Activated T-cell treated with anti-CD3 and anti-CD28 coated beads, Interleukin-2, amount 50 U/mL, for 72 hours (primary cell): ENCODE measurements around the gene LAPTM5. TPM values are rescaled to one million over a fixed set of nuclear protein-coding genes. Genes with fewer than 3 reads are reported as not detected.

ENCODE experiments used
- ATAC-seq, 2 donors: fragments of 150-1000 bp; cut with Tn5 transposase; replicated peaks in 1 of 2; 2 replicates each; pipeline ENCODE4 v1.10.0; 2021; ENCODE audit warnings: moderate library complexity in 2 of 2, mild to moderate bottlenecking in 1 of 2
- DNase-seq, 2 donors: peaks; one replicate each; pipeline ENCODE4 v3.0.0; 2021 to 2022; ENCODE audit warnings: mixed read lengths in 1 of 2
- H3K27ac Mint-ChIP-seq: one replicate; pipeline ENCODE4 v1.8.0; 2022; ENCODE audit warnings: mild to moderate bottlenecking, moderate library complexity, mixed read lengths
- H3K27me3 Mint-ChIP-seq: one replicate; pipeline ENCODE4 v1.8.0; 2022; ENCODE audit warnings: low read depth, mixed read lengths
- H3K36me3 Mint-ChIP-seq, 2 donors: one replicate each; pipeline ENCODE4 v1.8.0; 2022; ENCODE audit warnings: mixed read lengths in 2 of 2, mild to moderate bottlenecking in 1 of 2; ENCODE audit not compliant: insufficient read depth in 2 of 2
- H3K4me1 Mint-ChIP-seq: one replicate; pipeline ENCODE4 v1.8.0; 2022; ENCODE audit warnings: low read depth, mixed read lengths
- H3K4me3 Mint-ChIP-seq, 2 donors: one replicate each; pipeline ENCODE4 v1.8.0; 2022; ENCODE audit warnings: mild to moderate bottlenecking in 2 of 2, mixed read lengths in 2 of 2, moderate library complexity in 2 of 2
- H3K9me3 Mint-ChIP-seq, 2 donors: one replicate each; pipeline ENCODE4 v1.8.0; 2022; ENCODE audit warnings: mixed read lengths in 2 of 2
- total RNA-seq, 2 donors: library from RNA; stranded (reverse); gene quantifications; one replicate each; pipeline ENCODE4 v1.2.3, GENCODE V29; 2022

LAPTM5 gene
- total RNA-seq, 2 donors from 2014 or later: 220 to 281 TPM

GRCh38 chr1:30686236-30686935 is 71.2 kb downstream of the LAPTM5 start:
- ATAC-seq: no peak
- Mint-ChIP-seq H3K4me3 (peak overlapping the region in 1 of 2 donors; percentile 53), H3K27ac (no peak overlapping the region), H3K27me3 (peaks cover 44% of the 10 kb centered on the region), H3K36me3 (no peaks in the 10 kb centered on the region), H3K4me1 (peaks cover 10% of the 10 kb centered on the region), H3K9me3 (no peaks in the 10 kb centered on the region)
- no peak for DNase-seq

- no peak for DNase-seq
- H3K27ac Mint-ChIP-seq: no peak overlapping the region
- peaks cover 44% of the 10 kb centered on the region for H3K27me3 Mint-ChIP-seq
- no peaks in the 10 kb centered on the region for H3K9me3 Mint-ChIP-seq
- peaks cover 10% of the 10 kb centered on the region for H3K4me1 Mint-ChIP-seq
- H3K4me3 Mint-ChIP-seq: peak overlapping the region in 1 of 2 donors; percentile 53
- ATAC-seq: no peak
- no peaks in the 10 kb centered on the region for H3K36me3 Mint-ChIP-seq
These were observed 71.8 kb downstream of the LAPTM5 start for GRCh38 chr1:30685796-30686165.

GRCh38 chr1:30684881-30685795 is 72.4 kb downstream of the LAPTM5 start:
- peaks cover 10% of the 10 kb centered on the region for H3K4me1 Mint-ChIP-seq
- no peaks in the 10 kb centered on the region for H3K36me3 Mint-ChIP-seq
- H3K9me3 Mint-ChIP-seq: no peaks in the 10 kb centered on the region
- DNase-seq (peak; percentile 12 to 32), ATAC-seq (peak; percentile 65 to 69)
- H3K4me3 Mint-ChIP-seq: peak overlapping the region; percentile 55 to 71
- H3K27me3 Mint-ChIP-seq: peaks cover 44% of the 10 kb centered on the region
- no peak overlapping the region for H3K27ac Mint-ChIP-seq

GRCh38 chr1:30684259-30684658 is 73.3 kb downstream of the LAPTM5 start:
- Mint-ChIP-seq H3K9me3 (no peaks in the 10 kb centered on the region), H3K27ac (no peak overlapping the region), H3K27me3 (peaks cover 44% of the 10 kb centered on the region), H3K36me3 (no peaks in the 10 kb centered on the region), H3K4me1 (peaks cover 10% of the 10 kb centered on the region), H3K4me3 (no peak overlapping the region)
- no peak for DNase-seq
- no peak for ATAC-seq

GRCh38 chr1:30683699-30684098 is 73.9 kb downstream of the LAPTM5 start:
- Mint-ChIP-seq H3K4me1 (peaks cover 10% of the 10 kb centered on the region), H3K9me3 (no peaks in the 10 kb centered on the region), H3K27me3 (peaks cover 46% of the 10 kb centered on the region), H3K36me3 (no peaks in the 10 kb centered on the region), H3K27ac (no peak overlapping the region), H3K4me3 (no peak overlapping the region)
- no peak for ATAC-seq
- no peak for DNase-seq

Other genes with a start within 250 kb of the LAPTM5 start
- gene MATN1, start 34.2 kb downstream of the LAPTM5 start, total RNA-seq: 1 to 10 TPM; 1.0 to 1.2 TPM
- gene SDC3, start 151.0 kb upstream of the LAPTM5 start, total RNA-seq: under 1 TPM; 0.12 to 0.25 TPM